ENCODE results near the gene NUB1.

DNA sequence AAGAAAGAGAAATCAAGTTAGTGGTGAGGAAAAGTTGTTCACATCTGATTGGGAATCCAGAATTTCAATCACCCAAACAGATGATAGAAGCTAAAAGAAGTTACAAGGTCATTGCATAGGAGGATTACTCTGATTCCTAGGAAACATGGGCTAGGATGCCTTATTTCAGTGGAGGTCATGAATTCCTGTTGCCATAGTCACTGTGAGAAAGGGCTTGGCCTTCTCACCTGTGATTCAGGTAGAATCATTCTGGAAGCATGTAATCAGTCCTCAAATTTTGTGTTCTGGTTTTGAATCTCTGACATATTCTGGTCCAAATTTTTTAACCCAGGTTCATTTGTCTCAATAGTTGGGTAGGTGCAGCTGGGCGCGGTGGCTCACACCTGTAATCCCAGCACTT is 4.3 kb upstream of the NUB1 start:
- TF ChIP-seq CTCF (IDR thresholded peaks at IDR 0.05): no peak
- no peak for TF ChIP-seq POLR2A (IDR thresholded peaks at IDR 0.05)
